Mesenchymal stem cell (in vitro differentiated cells and primary cell): Measurements from ENCODE around the gene MAP4K2.

Source experiments
- DNase-seq: peaks from one replicate; pipeline ENCODE4 v3.0.0-alpha.2; 2013
- H2AFZ ChIP-seq: one replicate; pipeline ENCODE4 v1.6.1; 2013; ENCODE audit warnings: low read depth, mild to moderate bottlenecking, control low read depth, inconsistent platforms, low read length, moderate library complexity
- H2AK5ac ChIP-seq: 2 replicates; pipeline ENCODE4 v1.6.1; 2013; ENCODE audit warnings: low read length, moderate library complexity, mild to moderate bottlenecking, inconsistent platforms; ENCODE audit not compliant: severe bottlenecking
- H2BK120ac ChIP-seq: one replicate; pipeline ENCODE4 v1.6.1; 2013; ENCODE audit warnings: low read depth, mild to moderate bottlenecking, inconsistent platforms, low read length, moderate library complexity
- H2BK12ac ChIP-seq, 2 experiments: one replicate each; pipeline ENCODE4 v1.6.1; 2013; ENCODE audit warnings: inconsistent platforms in 2 of 2, low read length in 2 of 2, mild to moderate bottlenecking in 2 of 2, moderate library complexity in 2 of 2, control low read depth in 1 of 2
- H2BK15ac ChIP-seq: one replicate; pipeline ENCODE4 v1.6.1; 2013; ENCODE audit warnings: mild to moderate bottlenecking, low read depth, inconsistent platforms; ENCODE audit not compliant: poor library complexity, severe bottlenecking
- H2BK5ac ChIP-seq: 2 replicates; pipeline ENCODE4 v1.6.1; 2013; ENCODE audit warnings: low read depth, mild to moderate bottlenecking, low read length, control low read depth, inconsistent platforms; ENCODE audit not compliant: poor library complexity, severe bottlenecking
- H3K14ac ChIP-seq, 2 experiments: one replicate each; pipeline ENCODE4 v1.6.1; 2013; ENCODE audit warnings: inconsistent platforms in 2 of 2, low read length in 2 of 2, control low read depth in 1 of 2, mild to moderate bottlenecking in 1 of 2, moderate library complexity in 1 of 2
- H3K18ac ChIP-seq, 2 experiments: one replicate each; pipeline ENCODE4 v1.6.1; 2013; ENCODE audit warnings: inconsistent platforms in 2 of 2, low read length in 2 of 2, control low read depth in 1 of 2, low read depth in 1 of 2, mild to moderate bottlenecking in 1 of 2
- H3K23ac ChIP-seq, 2 experiments: one replicate each; pipeline ENCODE4 v1.6.1; 2013; ENCODE audit warnings: inconsistent platforms in 2 of 2, low read length in 2 of 2, mild to moderate bottlenecking in 2 of 2, moderate library complexity in 2 of 2, control low read depth in 1 of 2
- H3K27ac ChIP-seq: 2 replicates; pipeline ENCODE4 v1.5.1; 2013; ENCODE audit warnings: mild to moderate bottlenecking, moderate library complexity, low read length, control low read depth, inconsistent platforms; ENCODE audit not compliant: poor library complexity, severe bottlenecking
- H3K27me3 ChIP-seq, 2 experiments: 2 replicates each; pipeline versions ENCODE4 v1.6.1 to v1.7.0; 2013; ENCODE audit warnings: low read length in 2 of 2, mild to moderate bottlenecking in 2 of 2, moderate library complexity in 2 of 2, control low read depth in 1 of 2, inconsistent platforms in 1 of 2; ENCODE audit not compliant: control insufficient read depth in 1 of 2, insufficient read depth in 1 of 2
- H3K36me3 ChIP-seq, 2 experiments: 2 replicates each; pipeline versions ENCODE4 v1.6.1 to v1.7.0; 2013; ENCODE audit warnings: low read length in 2 of 2, control low read depth in 1 of 2, inconsistent platforms in 1 of 2, low read depth in 1 of 2, mild to moderate bottlenecking in 1 of 2; ENCODE audit not compliant: insufficient read depth in 2 of 2, control insufficient read depth in 1 of 2
- H3K4ac ChIP-seq, 2 experiments: one replicate each; pipeline ENCODE4 v1.6.1; 2013; ENCODE audit warnings: inconsistent platforms in 2 of 2, low read length in 2 of 2, mild to moderate bottlenecking in 2 of 2, moderate library complexity in 2 of 2, control low read depth in 1 of 2, low read depth in 1 of 2
- H3K4me1 ChIP-seq: 2 replicates; pipeline ENCODE4 v1.6.1; 2013; ENCODE audit warnings: low read depth, low read length, control low read depth; ENCODE audit not compliant: control insufficient read depth, insufficient read depth
- H3K4me2 ChIP-seq: 2 replicates; pipeline ENCODE4 v1.6.1; 2013; ENCODE audit warnings: low read length, mild to moderate bottlenecking, inconsistent platforms; ENCODE audit not compliant: poor library complexity, severe bottlenecking
- H3K4me3 ChIP-seq, 2 experiments: 2 replicates each; pipeline versions ENCODE4 v1.5.1 to v1.7.0; 2013; ENCODE audit warnings: low read length in 2 of 2, mild to moderate bottlenecking in 2 of 2, control low read depth in 1 of 2, low read depth in 1 of 2; ENCODE audit not compliant: insufficient read depth in 1 of 2
- H3K79me1 ChIP-seq: replicated peaks from 2 replicates; pipeline ENCODE4 v1.6.1; 2013; ENCODE audit warnings: mild to moderate bottlenecking, control low read depth, low read length, inconsistent platforms; ENCODE audit not compliant: poor library complexity, severe bottlenecking
- H3K9ac ChIP-seq: 2 replicates; pipeline ENCODE4 v1.7.0; 2013; ENCODE audit warnings: mild to moderate bottlenecking, low read length, moderate library complexity
- H3K9me3 ChIP-seq: 2 replicates; pipeline ENCODE4 v1.7.0; 2013; ENCODE audit warnings: mild to moderate bottlenecking, low read length; ENCODE audit not compliant: control insufficient read depth
- H4K8ac ChIP-seq: one replicate; pipeline ENCODE4 v1.6.1; 2013; ENCODE audit warnings: inconsistent platforms, mild to moderate bottlenecking, low read length, moderate library complexity
- H4K91ac ChIP-seq: one replicate; pipeline ENCODE4 v1.6.1; 2013; ENCODE audit warnings: mild to moderate bottlenecking, low read length, inconsistent platforms
- WGBS: methylation state at CpG from one replicate; pipeline ENCODE4 v1.1.7; 2013; ENCODE audit warnings: mixed read lengths; 5-methylcytosine and 5-hydroxymethylcytosine counted together

The MAP4K2 gene

GRCh38 chr11:64796047-64796756 is 6.8 kb downstream of the MAP4K2 start:
- Histone ChIP-seq H2AK5ac (no peak overlapping the region), H3K4me1 (peaks cover 6% of the 10 kb centered on the region), H3K18ac (no peak overlapping the region), H3K9me3 (no peaks in the 10 kb centered on the region), H4K91ac (no peak overlapping the region), H3K36me3 (peaks cover 19 to 69% of the 10 kb centered on the region in 2 experiments), H4K8ac (no peak overlapping the region), H3K79me1 (peaks cover 2% of the 10 kb centered on the region), H3K27me3 (no peaks in the 10 kb centered on the region), H3K4me3 (no peak overlapping the region), H2AFZ (no peak overlapping the region), H3K27ac (no peak overlapping the region), H3K4ac (no peak overlapping the region), H2BK120ac (no peak overlapping the region), H2BK12ac (no peak overlapping the region), H3K23ac (no peak overlapping the region), H3K9ac (no peak overlapping the region), H3K14ac (no peak overlapping the region), H3K4me2 (no peak overlapping the region), H2BK15ac (no peak overlapping the region), H2BK5ac (no peak overlapping the region)
- 88% methylated on average over 19 of the region's 19 CpGs for WGBS
- no peak for DNase-seq

- Histone ChIP-seq H2AFZ (no peak overlapping the region), H3K4me3 (no peak overlapping the region), H2BK120ac (no peak overlapping the region), H3K4me1 (no peaks in the 10 kb centered on the region), H3K18ac (no peak overlapping the region), H2BK15ac (no peak overlapping the region), H2AK5ac (no peak overlapping the region), H3K27me3 (no peaks in the 10 kb centered on the region), H3K4ac (no peak overlapping the region), H4K91ac (no peak overlapping the region), H2BK5ac (no peak overlapping the region), H3K9ac (no peak overlapping the region), H3K36me3 (peaks cover 23 to 65% of the 10 kb centered on the region in 2 experiments), H3K23ac (no peak overlapping the region), H3K27ac (no peak overlapping the region), H4K8ac (no peak overlapping the region), H3K79me1 (peaks cover 2% of the 10 kb centered on the region), H3K14ac (no peak overlapping the region), H3K4me2 (no peak overlapping the region), H2BK12ac (no peak overlapping the region), H3K9me3 (no peaks in the 10 kb centered on the region)
- DNase-seq: no peak
- 95% methylated on average over 10 of the region's 10 CpGs for WGBS
These were observed 8.5 kb downstream of the MAP4K2 start for GRCh38 chr11:64794526-64794925.

- H3K4ac ChIP-seq: no peak overlapping the region
- H2BK15ac ChIP-seq: no peak overlapping the region
- no peak overlapping the region for H2BK5ac ChIP-seq
- H3K36me3 ChIP-seq: peaks cover 25 to 65% of the 10 kb centered on the region in 2 experiments
- H3K27me3 ChIP-seq: no peaks in the 10 kb centered on the region
- H2AK5ac ChIP-seq: no peak overlapping the region
- H3K14ac ChIP-seq: no peak overlapping the region
- no peak overlapping the region for H3K27ac ChIP-seq
- H4K91ac ChIP-seq: no peak overlapping the region
- H3K23ac ChIP-seq: no peak overlapping the region
- no peak overlapping the region for H3K18ac ChIP-seq
- H4K8ac ChIP-seq: no peak overlapping the region
- H2BK12ac ChIP-seq: no peak overlapping the region
- no peak for DNase-seq
- no peaks in the 10 kb centered on the region for H3K9me3 ChIP-seq
- no peak overlapping the region for H3K4me3 ChIP-seq
- H3K4me2 ChIP-seq: no peak overlapping the region
- H2BK120ac ChIP-seq: no peak overlapping the region
- H3K4me1 ChIP-seq: no peaks in the 10 kb centered on the region
- H3K9ac ChIP-seq: no peak overlapping the region
- H3K79me1 ChIP-seq: peaks cover 2% of the 10 kb centered on the region
- no peak overlapping the region for H2AFZ ChIP-seq
- 88% methylated on average over 10 of the region's 11 CpGs for WGBS
These were observed 9.5 kb downstream of the MAP4K2 start for GRCh38 chr11:64793271-64794160.

GRCh38 chr11:64792482-64792881 is 10.5 kb downstream of the MAP4K2 start:
- DNase-seq: no peak
- Histone ChIP-seq H2BK5ac (no peak overlapping the region), H2BK120ac (no peak overlapping the region), H3K4ac (no peak overlapping the region), H3K9me3 (no peaks in the 10 kb centered on the region), H3K27me3 (no peaks in the 10 kb centered on the region), H4K8ac (no peak overlapping the region), H3K9ac (no peak overlapping the region), H4K91ac (no peak overlapping the region), H2AK5ac (no peak overlapping the region), H3K4me1 (peaks cover 4% of the 10 kb centered on the region), H2AFZ (no peak overlapping the region), H3K4me2 (no peak overlapping the region), H3K79me1 (peaks cover 2% of the 10 kb centered on the region), H3K36me3 (peaks cover 25 to 72% of the 10 kb centered on the region in 2 experiments), H3K23ac (no peak overlapping the region), H3K27ac (no peak overlapping the region), H2BK12ac (no peak overlapping the region), H3K4me3 (no peak overlapping the region), H3K14ac (no peak overlapping the region), H2BK15ac (no peak overlapping the region), H3K18ac (no peak overlapping the region)
- WGBS: 100% methylated on average over 2 of the region's 4 CpGs
